Kidney glomerular epithelial cell (primary cell): Measurements from ENCODE around the gene ATXN8OS.
"Not testable (repeated sequence)": the region's sequence is repeated elsewhere in the genome, so short reads cannot be mapped to it uniquely, and the experiment has no call there.

Experiments
- DNase-seq: peaks from one replicate; lab custom pipeline; 2025; lab: John Stamatoyannopoulos, UW

The ATXN8OS gene

GRCh38 chr13:70107498-70108281, at the start of gene ATXN8OS:
Gene ATXN8OS (plus strand): TSS chr13:70107826.
- no peak for DNase-seq

GRCh38 chr13:70080012-70080411, 27.6 kb upstream of the ATXN8OS start:
- no peak for DNase-seq

GRCh38 chr13:70087247-70087646, 20.4 kb upstream of the ATXN8OS start:
- DNase-seq: no peak

GRCh38 chr13:70088926-70089325, 18.7 kb upstream of the ATXN8OS start:
- DNase-seq: no peak

GRCh38 chr13:70090036-70090723, 17.4 kb upstream of the ATXN8OS start:
- no peak for DNase-seq

GRCh38 chr13:70098669-70099068, 9.0 kb upstream of the ATXN8OS start:
- peak; percentile 30 for DNase-seq

- no peak for DNase-seq
Observed at GRCh38 chr13:70104481-70104880, 3.1 kb upstream of the ATXN8OS start.

GRCh38 chr13:70107125-70107497, 515 bp upstream of the ATXN8OS start:
- no peak for DNase-seq

- no peak for DNase-seq
Observed at GRCh38 chr13:70108356-70109105, 905 bp downstream of the ATXN8OS start, which contains the start of gene KLHL1. Gene KLHL1 (minus strand): TSS chr13:70108452. CDS start chr13:70107699, 753 bp downstream.

- DNase-seq: no peak
Observed at GRCh38 chr13:70117338-70117905, 9.8 kb downstream of the ATXN8OS start.

GRCh38 chr13:70125693-70126092, 18.1 kb downstream of the ATXN8OS start:
- DNase-seq: no peak

GRCh38 chr13:70128098-70128497, 20.5 kb downstream of the ATXN8OS start:
- DNase-seq: no peak

GRCh38 chr13:70142658-70143057, 35.0 kb downstream of the ATXN8OS start:
- DNase-seq: not testable (repeated sequence)

- no peak for DNase-seq
Observed at GRCh38 chr13:70162141-70162540, 54.5 kb downstream of the ATXN8OS start.

- no peak for DNase-seq
Observed at GRCh38 chr13:70170689-70171088, 63.1 kb downstream of the ATXN8OS start.

- DNase-seq: peak; percentile 21
Observed at GRCh38 chr13:70171151-70171550, 63.5 kb downstream of the ATXN8OS start.

GRCh38 chr13:70172946-70173597, 65.4 kb downstream of the ATXN8OS start:
- DNase-seq: peak; percentile 42

- no peak for DNase-seq
Observed at GRCh38 chr13:70173598-70173959, 66.0 kb downstream of the ATXN8OS start.

GRCh38 chr13:70178346-70178745, 70.7 kb downstream of the ATXN8OS start:
- DNase-seq: no peak
